ENCODE data around the gene KCTD19.

- no peak for TF ChIP-seq POLR2A (IDR thresholded peaks at IDR 0.05; ENCODE audit: low read depth, low read length)
- no peak for TF ChIP-seq TAF1 (IDR thresholded peaks at IDR 0.05; ENCODE audit: low read depth, low read length)
- no peak for TF ChIP-seq POLR2AphosphoS5 (IDR thresholded peaks at IDR 0.05; ENCODE audit: low read depth, low read length)
- no peak for TF ChIP-seq SPI1 (IDR thresholded peaks at IDR 0.05; ENCODE audit: low read depth, low read length)
Measured at GRCh38 chr16:67248073-67248400, 78.5 kb downstream of the KCTD19 start.

All from GM12891 (cell line).